ENCODE data around the gene PRKCI.
"Not testable (repeated sequence)": the region's sequence is repeated elsewhere in the genome, so short reads cannot be mapped to it uniquely, and the experiment has no call there.

Gene PRKCI

GRCh38 chr3:170301405-170301804 lies 79.2 kb downstream of the PRKCI start:
- DNase-seq: no peak

- no peak for DNase-seq
These were observed 79.8 kb downstream of the PRKCI start for GRCh38 chr3:170302008-170302407.

- no peak for DNase-seq
These were observed 83.8 kb downstream of the PRKCI start for GRCh38 chr3:170306015-170306414.

- no peak for DNase-seq
These were observed 85.6 kb downstream of the PRKCI start for GRCh38 chr3:170307671-170308405.

- peak in 1 of 4 experiments; percentile 17 for DNase-seq
These were observed 86.8 kb downstream of the PRKCI start for GRCh38 chr3:170309046-170309445.

GRCh38 chr3:170317954-170318353 lies 95.7 kb downstream of the PRKCI start:
- DNase-seq: no peak

- DNase-seq: peak in 1 of 4 experiments; percentile 24
These were observed 98.4 kb downstream of the PRKCI start for GRCh38 chr3:170320461-170321121.

GRCh38 chr3:170321321-170322034 lies 99.3 kb downstream of the PRKCI start:
- peak; percentile 41 to 66 (median 48) for DNase-seq

GRCh38 chr3:170322566-170323269 lies 100.5 kb downstream of the PRKCI start:
- DNase-seq: no peak

- no peak for DNase-seq
These were observed 101.1 kb downstream of the PRKCI start for GRCh38 chr3:170323331-170323730.

- no peak for DNase-seq
These were observed 102.7 kb downstream of the PRKCI start for GRCh38 chr3:170324962-170325361.

GRCh38 chr3:170327040-170327808 lies 105.0 kb downstream of the PRKCI start:
- no peak for DNase-seq

GRCh38 chr3:170327868-170328548 lies 105.8 kb downstream of the PRKCI start:
- not testable (repeated sequence) for DNase-seq

- no peak for DNase-seq
These were observed 108.1 kb downstream of the PRKCI start for GRCh38 chr3:170330366-170330765.

GRCh38 chr3:170331143-170331542 lies 108.9 kb downstream of the PRKCI start:
- DNase-seq: peak in 1 of 4 experiments; percentile 8

GRCh38 chr3:170337420-170337819 lies 115.2 kb downstream of the PRKCI start:
- DNase-seq: no peak

- DNase-seq: no peak
These were observed 116.6 kb downstream of the PRKCI start for GRCh38 chr3:170338690-170339340.

GRCh38 chr3:170342273-170342672 lies 120.0 kb downstream of the PRKCI start:
- DNase-seq: not testable (repeated sequence)

GRCh38 chr3:170343859-170344258 lies 121.6 kb downstream of the PRKCI start:
- not testable (repeated sequence) for DNase-seq

- DNase-seq: no peak
These were observed 122.7 kb downstream of the PRKCI start for GRCh38 chr3:170344971-170345370.

Data from suppressor macrophage (primary cell).